Stimulated activated CD8-positive, alpha-beta memory T cell treated with anti-CD3 and anti-CD28 coated beads, Interleukin-4, amount 100 ng/mL, for 1 hour (primary cell): Measurements from ENCODE around the gene CDADC1.
"Not testable (repeated sequence)": the region's sequence is repeated elsewhere in the genome, so short reads cannot be mapped to it uniquely, and the experiment has no call there.

ENCODE experiments used
- DNase-seq, 2 donors: peaks; one replicate each; pipeline ENCODE4 v3.0.0-alpha.2; 2020; ENCODE audit warnings: low read depth in 2 of 2, low spot score in 1 of 2

The CDADC1 gene

DNA sequence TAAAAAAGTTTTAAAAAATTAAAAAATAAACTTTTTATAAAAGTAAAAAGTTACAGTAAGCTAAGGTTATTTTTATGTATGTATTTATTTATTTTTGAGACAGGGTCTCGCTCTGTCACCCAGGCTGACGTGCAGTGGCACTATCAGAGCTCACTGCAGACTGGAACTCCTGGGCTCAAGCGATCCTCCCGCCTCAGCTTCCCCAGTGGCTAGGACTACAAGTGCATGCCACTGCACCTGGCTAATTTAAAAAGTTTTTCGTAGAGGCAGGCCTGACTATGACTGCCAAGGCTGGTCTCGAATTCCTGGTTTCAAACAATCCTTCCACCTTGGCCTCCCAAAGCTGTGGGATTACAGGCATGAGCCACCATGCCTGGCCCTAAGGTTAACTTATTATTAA, 64.1 kb downstream of the CDADC1 start:
- no peak for DNase-seq

DNA sequence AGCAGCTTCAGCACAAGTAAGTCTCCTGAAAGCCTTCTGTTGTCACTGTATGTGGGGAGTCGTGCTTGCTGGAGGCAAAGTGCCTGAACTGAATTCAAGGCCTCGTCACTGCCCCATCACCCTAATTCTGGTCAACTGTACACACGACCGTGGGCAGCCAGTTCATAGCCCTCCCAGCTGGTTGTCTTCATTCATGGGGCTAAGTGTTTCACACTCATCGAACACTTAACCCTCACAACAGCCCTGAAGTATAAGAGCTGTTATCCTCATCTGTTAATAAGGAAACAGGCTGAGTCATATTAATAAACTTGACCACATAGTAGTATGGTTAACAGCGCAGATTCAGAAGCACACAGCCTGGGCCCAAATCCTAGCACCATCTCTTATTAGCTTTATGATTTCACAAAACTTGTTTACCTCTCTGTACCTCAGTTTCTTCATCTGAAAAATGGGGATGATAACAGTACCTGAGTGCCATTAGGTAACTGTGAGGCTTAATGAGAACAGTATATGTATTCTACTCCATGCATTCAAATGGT, 66.7 kb downstream of the CDADC1 start:
- no peak for DNase-seq

DNA sequence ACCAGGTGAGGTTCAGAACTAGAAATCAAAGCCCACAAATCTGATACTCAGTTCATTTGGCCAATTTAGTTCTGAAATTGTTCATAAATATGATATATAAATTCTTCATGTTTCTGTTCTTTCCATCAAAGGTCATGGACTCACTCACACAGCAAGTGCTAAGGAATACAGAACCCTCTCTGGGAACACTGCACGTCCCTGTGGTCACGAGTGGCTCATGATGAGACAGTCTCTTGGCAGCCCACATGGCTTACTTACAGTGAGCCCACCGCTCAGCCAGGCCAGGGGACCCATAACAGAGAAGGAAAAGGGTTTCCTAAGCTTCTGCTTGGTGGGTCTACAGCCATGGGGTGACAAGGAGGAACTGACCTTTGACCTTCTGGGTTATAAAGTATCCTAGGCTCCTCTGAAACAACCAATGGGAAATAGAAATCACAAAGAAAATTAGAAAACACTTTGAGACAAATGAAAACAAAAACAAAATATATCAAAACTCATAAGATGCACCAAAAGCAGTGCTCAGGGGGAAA, 67.4 kb downstream of the CDADC1 start:
- no peak for DNase-seq

DNA sequence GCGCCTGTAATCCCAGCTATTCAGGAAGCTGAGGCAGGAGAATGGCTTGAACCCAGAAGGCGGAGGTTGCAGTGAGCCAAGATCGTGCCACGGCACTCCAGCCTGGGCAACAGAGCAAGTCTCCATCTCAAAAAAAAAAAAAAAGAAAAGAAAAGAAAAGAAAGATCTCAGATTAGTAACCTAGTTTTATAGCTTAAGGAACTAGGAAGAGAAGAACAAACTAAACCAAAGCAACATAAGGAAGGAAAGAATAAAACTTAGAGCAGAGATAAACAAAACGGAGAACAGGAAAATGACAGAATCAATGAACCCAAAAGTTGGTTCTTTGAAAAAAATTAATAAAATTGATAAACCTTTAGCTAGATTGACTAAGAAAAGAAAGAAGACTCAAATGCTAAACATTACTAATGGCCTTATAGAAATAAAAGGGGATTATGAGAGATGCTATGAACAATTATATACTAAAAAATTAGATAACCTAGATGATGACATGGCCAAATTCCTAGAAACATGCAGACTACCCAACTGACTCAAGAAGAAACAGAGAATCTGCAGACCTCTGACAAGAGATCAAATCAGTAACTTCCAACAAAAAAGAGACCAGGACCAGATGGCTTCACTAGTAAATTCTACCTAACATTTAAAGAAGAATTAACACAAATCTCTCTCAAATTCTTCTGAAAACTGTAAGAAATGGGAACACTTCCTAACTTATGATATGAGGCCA, 68.2 kb downstream of the CDADC1 start:
- no peak for DNase-seq

DNA sequence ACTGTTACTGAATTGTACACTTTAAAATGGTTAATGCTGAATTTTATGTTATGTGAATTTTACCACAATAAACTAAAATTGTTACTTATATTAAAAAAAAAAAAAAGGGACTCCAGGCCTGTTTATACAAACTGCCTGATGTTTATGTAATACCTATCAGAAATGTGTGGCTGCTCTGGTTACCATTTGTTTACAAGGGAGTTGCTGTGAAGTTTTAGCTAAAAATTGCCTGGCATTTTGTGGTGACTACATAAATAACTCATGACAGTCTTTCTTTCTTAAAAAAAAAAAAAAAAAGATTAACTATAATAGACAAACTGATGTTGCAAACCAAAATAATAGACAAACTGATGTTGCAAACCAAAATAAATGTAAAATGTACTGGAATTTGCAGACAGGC, 71.8 kb downstream of the CDADC1 start:
- no peak for DNase-seq

DNA sequence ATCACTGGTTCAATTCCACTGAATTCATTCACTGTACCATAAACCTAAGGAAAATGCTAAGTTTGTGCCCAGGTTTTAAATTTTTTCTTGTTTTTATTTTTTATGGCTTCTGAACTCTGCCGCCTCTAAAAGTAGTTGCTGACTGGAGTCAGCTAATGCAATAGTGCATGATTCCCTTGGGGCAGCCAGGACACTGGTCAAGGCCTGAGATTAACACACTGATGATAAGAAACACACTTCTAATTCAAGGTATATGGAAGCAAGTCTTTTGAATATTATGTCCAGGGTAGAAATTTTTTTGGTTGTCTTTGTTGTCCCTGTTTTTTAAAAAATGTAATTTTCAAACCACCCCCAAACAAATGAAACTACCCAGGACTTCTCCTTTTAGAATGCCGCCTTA, 72.2 kb downstream of the CDADC1 start:
- no peak for DNase-seq

DNA sequence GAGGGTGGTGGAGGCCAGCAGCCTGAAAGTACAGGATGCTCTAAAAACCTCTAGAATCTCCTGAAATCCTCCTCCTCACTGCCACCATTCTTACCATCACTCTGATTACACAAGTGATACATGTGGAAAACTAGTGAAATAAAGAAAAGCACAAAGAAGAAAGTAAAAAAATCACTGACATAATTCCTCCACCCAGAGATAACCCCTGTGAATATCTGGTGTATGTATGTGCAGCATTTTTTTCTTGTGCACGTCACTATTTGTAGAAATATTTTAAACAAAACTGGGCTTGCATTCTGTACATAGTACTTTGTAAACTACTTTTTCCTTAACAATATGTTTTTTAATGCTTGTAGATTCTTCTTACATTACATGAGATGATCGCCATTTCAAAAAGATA, 73.2 kb downstream of the CDADC1 start:
- no peak for DNase-seq

DNA sequence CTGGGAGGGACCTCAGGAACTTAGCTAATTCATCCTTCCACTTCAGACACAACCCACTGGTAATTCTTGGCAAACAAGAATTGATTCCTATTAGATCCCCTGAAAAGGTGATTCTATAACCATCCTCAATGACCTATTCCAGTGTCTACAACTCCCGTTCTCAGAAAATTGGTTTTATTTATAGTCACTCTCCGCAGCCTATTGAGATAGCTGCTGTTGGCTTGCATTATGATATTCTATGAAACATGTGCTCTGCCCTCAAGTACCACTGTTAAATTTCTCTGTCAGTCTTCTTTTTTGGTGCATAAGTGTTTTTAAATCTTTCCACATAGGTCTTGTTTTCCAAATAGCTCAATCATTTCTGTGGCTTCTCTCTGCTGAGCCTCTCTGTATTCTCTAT, 75.0 kb downstream of the CDADC1 start:
- DNase-seq = no peak

DNA sequence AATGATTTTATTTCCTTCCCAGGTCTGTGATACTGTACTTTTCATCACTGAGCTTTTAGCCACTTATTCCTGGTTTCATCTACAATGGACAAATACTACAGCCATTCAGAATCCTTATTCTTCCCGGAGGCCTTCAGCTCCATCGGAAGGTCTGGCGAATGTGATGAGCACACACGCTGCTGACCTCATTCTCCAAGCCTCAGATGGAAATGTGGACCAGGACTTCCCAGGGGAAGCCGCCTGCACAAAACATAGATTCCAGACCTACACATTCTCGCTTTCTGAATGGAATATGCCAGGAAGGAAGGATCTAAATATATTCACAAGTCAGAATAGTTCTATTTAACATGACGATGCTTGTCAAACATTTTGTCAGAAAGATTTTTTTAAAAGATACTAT, 75.6 kb downstream of the CDADC1 start:
- no peak for DNase-seq

DNA sequence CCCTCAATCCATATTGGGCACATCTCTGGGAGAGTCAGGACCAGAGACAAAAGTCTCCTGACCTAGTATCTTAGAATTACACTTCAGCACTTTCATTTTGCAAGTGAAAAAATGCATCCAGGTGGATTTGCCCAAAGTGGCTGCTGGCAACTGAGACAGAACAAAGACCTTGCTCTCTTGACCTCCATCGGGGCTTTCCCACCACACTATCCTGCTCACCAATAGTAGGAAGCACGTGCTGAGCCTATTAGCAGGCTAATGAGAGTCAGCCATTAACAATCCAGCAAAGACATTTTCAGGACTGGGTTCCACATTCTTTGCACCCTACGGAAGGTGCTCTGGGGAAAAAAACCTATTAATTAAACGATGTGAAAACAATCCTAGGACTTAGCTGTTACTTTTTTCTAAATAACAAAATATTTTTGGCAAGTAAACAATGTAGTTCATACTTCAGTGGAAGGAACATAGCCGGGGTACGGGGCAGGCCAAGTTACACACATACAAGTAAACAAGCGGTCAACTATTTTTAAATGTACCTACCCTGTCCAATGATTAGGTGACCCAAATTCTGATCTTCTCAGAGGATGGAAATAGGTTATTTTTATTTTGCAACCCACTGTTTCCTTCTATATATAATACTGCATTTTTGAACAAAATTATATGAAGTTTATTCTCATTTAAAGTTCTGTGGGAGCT, 78.6 kb downstream of the CDADC1 start:
- DNase-seq = no peak

DNA sequence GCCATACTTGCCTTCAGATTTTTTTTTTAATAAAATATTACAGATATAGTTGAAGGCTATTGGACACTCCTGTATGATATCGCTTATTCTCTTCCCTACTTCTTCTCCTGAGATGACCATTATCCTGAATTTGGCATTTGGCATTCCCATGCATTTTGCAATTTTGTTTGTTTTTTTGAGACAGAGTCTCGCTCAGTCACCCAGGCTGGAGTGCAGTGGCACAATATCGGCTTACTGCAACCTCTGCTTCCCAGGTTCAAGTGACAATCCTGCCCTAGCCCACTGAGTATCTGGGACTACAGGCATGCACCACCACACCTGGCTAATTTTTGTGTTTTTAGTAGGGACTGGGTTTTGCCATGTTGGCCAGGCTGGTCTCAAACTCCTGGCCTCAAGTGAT, 79.4 kb downstream of the CDADC1 start:
- DNase-seq = not testable (repeated sequence)

DNA sequence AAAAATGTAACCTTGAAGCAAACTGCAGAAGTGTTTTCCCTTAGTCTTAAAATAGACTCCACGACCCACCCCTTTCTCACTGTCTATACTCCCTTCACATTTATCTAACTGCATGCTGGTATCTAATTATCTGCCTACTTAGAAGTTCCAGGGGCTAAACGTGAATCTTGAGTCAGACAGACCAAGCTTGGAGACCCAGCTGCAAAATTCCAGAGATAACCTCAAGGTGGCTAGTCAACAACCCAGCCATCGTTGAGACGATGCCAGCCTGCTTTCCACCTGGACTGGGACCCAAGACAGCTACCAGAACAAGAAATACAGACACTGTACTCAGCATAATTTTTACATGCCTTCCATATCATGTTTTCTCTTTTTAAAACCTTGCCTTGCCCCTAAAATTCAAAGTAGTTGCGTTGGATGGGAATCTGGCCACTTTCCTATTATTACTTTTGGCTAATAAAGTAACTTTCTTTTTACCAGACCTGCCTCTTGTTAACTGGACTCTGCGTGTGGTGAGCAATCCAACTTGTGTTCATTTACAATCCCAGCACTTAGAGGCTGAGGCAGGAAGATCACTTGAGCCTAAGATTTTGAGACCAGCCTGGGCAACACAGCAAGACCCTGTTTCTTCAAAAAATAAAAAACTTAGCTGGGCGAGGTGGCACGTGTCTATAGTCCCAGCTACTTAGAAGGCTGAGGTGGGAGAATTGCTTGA, 82.3 kb downstream of the CDADC1 start:
- no peak for DNase-seq

DNA sequence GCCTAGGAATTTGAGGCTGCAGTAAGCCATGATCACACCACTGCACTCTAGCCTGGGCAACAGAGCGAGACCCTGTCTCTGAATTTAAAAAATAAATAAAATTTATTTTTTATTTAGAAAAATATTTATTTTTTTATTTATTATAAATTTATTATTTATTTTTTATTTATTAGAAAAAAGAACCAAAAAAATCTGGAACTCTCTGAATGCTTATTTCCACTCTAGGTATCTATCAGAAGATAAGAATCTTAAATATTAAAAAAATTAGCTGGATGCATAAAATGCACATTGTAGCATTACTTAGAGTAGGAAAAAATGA, 82.8 kb downstream of the CDADC1 start:
- no peak for DNase-seq

DNA sequence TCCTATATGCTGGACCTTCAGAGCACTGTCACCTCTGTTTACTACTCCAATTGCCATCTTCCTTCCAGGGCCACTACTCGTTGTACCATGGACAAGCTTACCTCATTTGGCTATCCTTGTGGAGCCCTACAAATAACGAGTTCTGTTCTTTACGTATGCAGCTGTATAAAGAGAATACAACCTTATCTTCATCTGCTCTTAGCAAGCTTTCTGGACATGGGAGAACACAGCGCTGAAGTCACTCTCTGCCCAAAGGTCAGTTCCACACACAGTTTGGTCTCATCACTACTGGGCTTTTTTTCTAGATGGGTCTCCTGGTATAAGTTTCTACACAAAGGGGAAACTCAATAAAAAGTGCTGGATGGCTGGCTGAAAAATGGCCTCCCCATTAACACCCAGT, 88.9 kb downstream of the CDADC1 start:
- DNase-seq = no peak

DNA sequence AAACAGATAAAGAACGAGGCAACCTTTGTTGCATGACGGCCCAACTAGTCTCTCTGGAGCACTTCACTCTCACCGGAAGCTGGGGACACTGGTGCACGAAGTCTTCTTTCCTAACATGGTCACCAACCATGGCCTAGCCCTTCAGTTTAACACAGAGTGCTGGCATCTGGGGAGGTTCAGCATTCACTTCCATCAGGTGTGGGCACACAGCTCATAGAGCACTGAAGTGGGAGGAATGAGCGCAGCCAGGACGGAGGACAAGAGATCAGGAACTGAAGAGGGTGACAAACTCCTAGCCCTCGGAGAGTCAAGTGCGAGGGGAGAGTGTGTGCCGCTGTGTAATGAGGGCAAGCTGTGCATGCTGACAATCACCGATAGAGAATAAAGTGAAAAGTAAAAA, 92.4 kb downstream of the CDADC1 start:
- no peak for DNase-seq

DNA sequence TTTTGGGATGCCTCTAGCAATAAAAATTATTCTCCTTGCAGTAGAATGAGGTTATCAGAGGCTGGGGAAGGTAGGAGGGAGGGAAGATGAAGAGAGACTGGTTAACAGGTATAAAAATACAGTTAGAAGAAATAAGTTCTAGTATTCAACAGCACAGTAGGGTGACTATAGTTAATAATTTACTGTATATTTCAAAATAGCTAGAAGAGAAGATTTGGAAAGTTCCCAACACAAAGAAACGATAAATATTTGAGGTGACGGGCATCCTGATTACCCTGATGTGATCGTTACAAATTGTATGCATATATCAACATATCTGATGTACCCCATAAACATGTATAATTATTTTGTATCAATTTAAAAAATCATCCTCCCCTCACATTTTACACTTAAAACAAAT, 93.8 kb downstream of the CDADC1 start:
- no peak for DNase-seq

DNA sequence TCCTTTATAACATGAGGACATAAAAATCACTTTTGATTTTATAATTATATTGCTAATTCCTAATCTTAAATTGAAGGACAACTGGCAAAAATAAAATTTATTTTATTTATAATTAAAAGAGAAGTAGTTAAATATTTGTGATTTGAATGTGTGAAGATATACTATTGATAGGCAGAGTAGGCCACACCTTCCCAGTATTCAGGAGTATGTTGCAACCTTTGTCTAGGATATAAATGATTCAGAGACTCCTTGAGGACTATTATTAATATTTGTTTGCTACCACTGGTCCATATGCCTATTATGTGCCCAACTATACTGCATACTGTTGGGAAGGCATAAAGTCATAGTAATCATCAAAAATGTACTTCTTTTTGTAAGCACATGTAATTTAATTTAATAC, 94.2 kb downstream of the CDADC1 start:
- no peak for DNase-seq

DNA sequence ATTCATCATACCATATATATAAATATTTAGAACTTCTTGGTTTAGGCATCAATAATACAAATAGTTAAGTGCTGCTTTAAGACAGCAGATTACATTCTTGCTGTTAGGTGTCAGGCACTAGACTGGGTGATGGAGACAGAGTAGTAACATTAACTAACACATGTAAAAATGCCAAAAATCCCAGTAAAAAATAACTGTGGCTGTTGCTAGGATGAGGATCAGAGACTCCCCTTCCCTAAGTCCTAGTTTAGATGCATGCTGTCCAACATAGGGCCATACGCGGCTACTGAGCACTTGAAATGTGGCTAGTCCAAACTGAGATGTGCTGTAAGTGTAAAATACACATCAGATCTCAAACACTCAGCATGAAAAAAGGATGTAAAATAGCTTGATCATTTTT, 94.7 kb downstream of the CDADC1 start:
- no peak for DNase-seq
